K562 (cell line): ENCODE results near the gene SON. TPM values are rescaled to one million over a fixed set of nuclear protein-coding genes. Genes with fewer than 3 reads are reported as not detected.

Source experiments
- FOSL1 ChIP-seq: fragments of 200-800 bp; sonication (Bioruptor generic); conservative IDR thresholded peaks from 2 replicates; pipeline ENCODE4 v1.6.1; 2016; ENCODE audit warnings: missing genetic modification characterization, missing compliant biosample characterization
- FUS ChIP-seq: fragments of 200-400 bp; formaldehyde crosslinking; optimal IDR thresholded peaks from 2 replicates; pipeline ENCODE3; 2017; ENCODE audit warnings: low read depth, low read length
- HEY1 ChIP-seq: fragments of 250-450 bp; sonication (Bioruptor Pico); IDR thresholded peaks from 2 replicates; pipeline ENCODE4 v1.5.0; 2020; ENCODE audit warnings: mild to moderate bottlenecking, moderate library complexity, borderline replicate concordance
- HMGXB4 ChIP-seq: sonication (generic); formaldehyde crosslinking; IDR thresholded peaks from 2 replicates; pipeline ENCODE4 v1.8.1; 2023; ENCODE audit warnings: mild to moderate bottlenecking, missing genetic modification reagents
- HNRNPLL ChIP-seq: fragments of 200-400 bp; formaldehyde crosslinking; IDR thresholded peaks from 2 replicates; pipeline ENCODE4 v1.6.1; 2017; ENCODE audit warnings: low read length, low read depth, mild to moderate bottlenecking; ENCODE audit not compliant: poor library complexity, severe bottlenecking
- MTF1 ChIP-seq: fragments of 250-450 bp; sonication (Bioruptor Pico); IDR thresholded peaks from 2 replicates; pipeline ENCODE4 v1.9.0; 2021; ENCODE audit warnings: moderate library complexity, mild to moderate bottlenecking, inconsistent platforms, borderline replicate concordance
- NFXL1 ChIP-seq: fragments of 450-650 bp; formaldehyde crosslinking; IDR thresholded peaks from 2 replicates; pipeline ENCODE4 v1.4.0; 2021; ENCODE audit warnings: mild to moderate bottlenecking
- PHF21A ChIP-seq: fragments of 450-650 bp; IDR thresholded peaks from 2 replicates; pipeline ENCODE4 v1.6.1; 2017; ENCODE audit warnings: low read depth, borderline replicate concordance
- POLR2B ChIP-seq: fragments of 450-650 bp; IDR thresholded peaks from 2 replicates; pipeline ENCODE4 v1.6.1; 2018; ENCODE audit warnings: low read depth; ENCODE audit not compliant: partially characterized antibody
- POU5F1 ChIP-seq: fragments of 150-350 bp; IDR thresholded peaks from 2 replicates; pipeline ENCODE4 v1.6.1; 2014; ENCODE audit warnings: borderline replicate concordance, low read length, low read depth, mild to moderate bottlenecking; ENCODE audit not compliant: partially characterized antibody
- SIN3B ChIP-seq: fragments of 450-650 bp; IDR thresholded peaks from 2 replicates; pipeline ENCODE4 v1.6.1; 2017; ENCODE audit warnings: low read depth, mild to moderate bottlenecking, moderate library complexity
- SREBF2 ChIP-seq: sonication (generic); formaldehyde crosslinking; IDR thresholded peaks from 2 replicates; pipeline ENCODE4 v1.4.0; 2020; ENCODE audit warnings: mild to moderate bottlenecking, missing genetic modification reagents
- ZNF121 ChIP-seq: sonication (generic); formaldehyde crosslinking; conservative IDR thresholded peaks from 2 replicates; pipeline ENCODE4 v1.8.0; 2022; ENCODE audit warnings: missing genetic modification reagents
- ZNF57 ChIP-seq: fragments of 450-650 bp; formaldehyde crosslinking; IDR thresholded peaks from 2 replicates; pipeline ENCODE4 v1.4.0; 2020; ENCODE audit warnings: mild to moderate bottlenecking, moderate library complexity
- polyA plus RNA-seq, 8 experiments: library from polyadenylated mRNA; depleted of rRNA in 4 of 8; stranded (reverse) in 5 of 8; unstranded in 3 of 8; fragments of >200 nt; fragmentation: Nextera tagmentation in 2 of 8; fragmentation: Illumina TruSeq in 1 of 8; extraction: Ambion mirVana in 2 of 8; extraction: Trizol in 1 of 8; gene quantifications; 2 replicates each; pipeline versions ENCODE4 v1.2.1 to v1.2.3, GENCODE V29; 2011 to 2014; ENCODE audit warnings: inconsistent platforms in 1 of 8, missing spikeins in 1 of 8
- total RNA-seq, 7 experiments: library from RNA; depleted of rRNA in 6 of 7; stranded (reverse); fragments of >200 nt in 6 of 7; fragmentation: Illumina TruSeq in 2 of 7; extraction: Trizol in 2 of 7; gene quantifications; 2 replicates each; pipeline versions ENCODE4 v1.2.1 to v1.2.3, GENCODE V29; 2011 to 2021; ENCODE audit warnings: low replicate concordance in 1 of 7
- TF ChIP-seq, protein P1 (sequence below): fragments of 150-350 bp; conservative IDR thresholded peaks from 2 replicates; pipeline ENCODE4 v1.6.1; 2014; ENCODE audit warnings: low read length
- TF ChIP-seq, protein P2 (sequence below): sonication (generic); formaldehyde crosslinking; IDR thresholded peaks from 2 replicates; pipeline ENCODE4 v1.8.0; 2022; ENCODE audit warnings: missing genetic modification reagents, mild to moderate bottlenecking, borderline replicate concordance
- TF ChIP-seq, protein P3 (sequence below): fragments of 200-800 bp; sonication (Bioruptor generic); IDR thresholded peaks from 2 replicates; pipeline ENCODE4 v1.6.1; 2017; ENCODE audit warnings: missing genetic modification characterization, missing compliant biosample characterization

Gene SON
- total and polyA plus RNA-seq, 9 of the 15 experiments (the other 6 are each of a cell fraction or from before 2014, with no cell fraction given), result 105 to 742 (median 187) TPM

DNA sequence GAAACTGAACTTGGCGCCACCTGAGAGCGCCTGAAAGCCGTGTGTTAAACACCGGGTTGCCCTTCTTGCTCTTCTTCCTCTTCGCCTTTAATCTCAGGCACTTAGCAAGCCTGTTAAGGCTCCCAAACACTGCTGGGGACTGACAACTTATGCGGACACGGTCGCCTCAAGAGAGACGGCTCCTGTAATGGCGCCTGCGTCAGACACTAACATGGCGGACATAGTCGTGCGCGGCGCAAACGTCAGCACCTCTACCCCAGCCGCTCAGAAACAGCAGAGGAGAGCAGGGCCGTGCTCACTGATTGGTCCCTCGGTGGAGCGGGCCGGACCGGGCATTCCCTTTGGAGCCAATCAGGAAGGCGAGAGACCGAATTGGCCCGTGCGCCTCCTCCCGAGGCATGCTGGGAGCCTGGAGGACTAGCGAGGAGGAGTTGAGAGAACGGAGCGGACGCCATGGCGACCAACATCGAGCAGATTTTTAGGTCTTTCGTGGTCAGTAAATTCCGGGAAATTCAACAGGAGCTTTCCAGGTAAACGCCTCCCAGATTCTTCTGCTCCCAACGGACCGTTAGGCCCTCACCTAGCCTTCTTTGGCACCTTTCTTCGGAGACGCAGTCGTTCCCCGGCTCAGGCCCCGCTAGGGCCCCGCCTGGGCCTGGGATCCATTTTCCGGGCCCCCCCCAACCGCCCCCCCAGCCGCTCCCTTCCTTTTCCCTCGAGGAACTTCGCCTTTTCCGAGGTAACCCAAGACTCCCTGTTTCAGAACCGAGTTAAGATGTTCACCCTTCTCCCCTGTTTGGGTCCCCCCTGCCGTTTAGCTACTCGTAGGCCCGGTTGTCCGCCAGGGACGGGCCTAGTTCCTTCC is at the start of gene SON (continued):
- TF ChIP-seq, protein P1, sequence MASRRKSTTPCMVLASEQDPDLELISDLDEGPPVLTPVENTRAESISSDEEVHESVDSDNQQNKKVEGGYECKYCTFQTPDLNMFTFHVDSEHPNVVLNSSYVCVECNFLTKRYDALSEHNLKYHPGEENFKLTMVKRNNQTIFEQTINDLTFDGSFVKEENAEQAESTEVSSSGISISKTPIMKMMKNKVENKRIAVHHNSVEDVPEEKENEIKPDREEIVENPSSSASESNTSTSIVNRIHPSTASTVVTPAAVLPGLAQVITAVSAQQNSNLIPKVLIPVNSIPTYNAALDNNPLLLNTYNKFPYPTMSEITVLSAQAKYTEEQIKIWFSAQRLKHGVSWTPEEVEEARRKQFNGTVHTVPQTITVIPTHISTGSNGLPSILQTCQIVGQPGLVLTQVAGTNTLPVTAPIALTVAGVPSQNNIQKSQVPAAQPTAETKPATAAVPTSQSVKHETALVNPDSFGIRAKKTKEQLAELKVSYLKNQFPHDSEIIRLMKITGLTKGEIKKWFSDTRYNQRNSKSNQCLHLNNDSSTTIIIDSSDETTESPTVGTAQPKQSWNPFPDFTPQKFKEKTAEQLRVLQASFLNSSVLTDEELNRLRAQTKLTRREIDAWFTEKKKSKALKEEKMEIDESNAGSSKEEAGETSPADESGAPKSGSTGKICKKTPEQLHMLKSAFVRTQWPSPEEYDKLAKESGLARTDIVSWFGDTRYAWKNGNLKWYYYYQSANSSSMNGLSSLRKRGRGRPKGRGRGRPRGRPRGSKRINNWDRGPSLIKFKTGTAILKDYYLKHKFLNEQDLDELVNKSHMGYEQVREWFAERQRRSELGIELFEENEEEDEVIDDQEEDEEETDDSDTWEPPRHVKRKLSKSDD, result peak; percentile 86
- TF ChIP-seq HEY1 (no peak), MTF1 (CRISPR knock-in tag) (no peak), HNRNPLL (peak; percentile 47), NFXL1 (CRISPR knock-in tag) (no peak), POU5F1 (no peak), FOSL1 (tag) (peak; percentile 11; the same call in 1 of the 2 replicates), SIN3B (peak; percentile 79), HMGXB4 (CRISPR knock-in tag) (peak; percentile 49; the same call in 1 of the 2 replicates), SREBF2 (CRISPR knock-in tag) (0 out of 2 replicates have a peak, but pooled peaks have one; percentile 60), POLR2B (peak; percentile 94), FUS (no peak), ZNF121 (no peak), PHF21A (peak; percentile 62; the same call in 1 of the 2 replicates), ZNF57 (no peak)
- TF ChIP-seq, protein P2, sequence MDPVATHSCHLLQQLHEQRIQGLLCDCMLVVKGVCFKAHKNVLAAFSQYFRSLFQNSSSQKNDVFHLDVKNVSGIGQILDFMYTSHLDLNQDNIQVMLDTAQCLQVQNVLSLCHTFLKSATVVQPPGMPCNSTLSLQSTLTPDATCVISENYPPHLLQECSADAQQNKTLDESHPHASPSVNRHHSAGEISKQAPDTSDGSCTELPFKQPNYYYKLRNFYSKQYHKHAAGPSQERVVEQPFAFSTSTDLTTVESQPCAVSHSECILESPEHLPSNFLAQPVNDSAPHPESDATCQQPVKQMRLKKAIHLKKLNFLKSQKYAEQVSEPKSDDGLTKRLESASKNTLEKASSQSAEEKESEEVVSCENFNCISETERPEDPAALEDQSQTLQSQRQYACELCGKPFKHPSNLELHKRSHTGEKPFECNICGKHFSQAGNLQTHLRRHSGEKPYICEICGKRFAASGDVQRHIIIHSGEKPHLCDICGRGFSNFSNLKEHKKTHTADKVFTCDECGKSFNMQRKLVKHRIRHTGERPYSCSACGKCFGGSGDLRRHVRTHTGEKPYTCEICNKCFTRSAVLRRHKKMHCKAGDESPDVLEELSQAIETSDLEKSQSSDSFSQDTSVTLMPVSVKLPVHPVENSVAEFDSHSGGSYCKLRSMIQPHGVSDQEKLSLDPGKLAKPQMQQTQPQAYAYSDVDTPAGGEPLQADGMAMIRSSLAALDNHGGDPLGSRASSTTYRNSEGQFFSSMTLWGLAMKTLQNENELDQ (CRISPR knock-in tag), result no peak
- TF ChIP-seq, protein P3, sequence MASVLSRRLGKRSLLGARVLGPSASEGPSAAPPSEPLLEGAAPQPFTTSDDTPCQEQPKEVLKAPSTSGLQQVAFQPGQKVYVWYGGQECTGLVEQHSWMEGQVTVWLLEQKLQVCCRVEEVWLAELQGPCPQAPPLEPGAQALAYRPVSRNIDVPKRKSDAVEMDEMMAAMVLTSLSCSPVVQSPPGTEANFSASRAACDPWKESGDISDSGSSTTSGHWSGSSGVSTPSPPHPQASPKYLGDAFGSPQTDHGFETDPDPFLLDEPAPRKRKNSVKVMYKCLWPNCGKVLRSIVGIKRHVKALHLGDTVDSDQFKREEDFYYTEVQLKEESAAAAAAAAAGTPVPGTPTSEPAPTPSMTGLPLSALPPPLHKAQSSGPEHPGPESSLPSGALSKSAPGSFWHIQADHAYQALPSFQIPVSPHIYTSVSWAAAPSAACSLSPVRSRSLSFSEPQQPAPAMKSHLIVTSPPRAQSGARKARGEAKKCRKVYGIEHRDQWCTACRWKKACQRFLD (CRISPR knock-in tag), result no peak
